WTC11 (cell line): ENCODE results near the gene TF. TPM values are rescaled to one million over a fixed set of nuclear protein-coding genes. Genes with fewer than 3 reads are reported as not detected.

Experiments used
- ATAC-seq: fragments of 200-7000 bp; cut with Tn5 transposase; 2 replicates; pipeline ENCODE4 v1.10.0; 2021; ENCODE audit warnings: mild to moderate bottlenecking, moderate library complexity
- CTCF ChIA-PET: fragments of 300-600 bp; sonication (Branson Sonifier 250); formaldehyde crosslinking; loops from one replicate; lab custom pipeline; 2021; ENCODE audit warnings: antibody characterized with exemption; lab: Charles Lee
- POLR2A ChIA-PET: fragments of 350-600 bp; sonication (Branson Sonifier 250); formaldehyde crosslinking; loops from one replicate; lab custom pipeline; 2021; ENCODE audit warnings: antibody characterized with exemption; lab: Charles Lee
- DNase-seq: peaks from one replicate; pipeline ENCODE4 v3.0.0; 2021; ENCODE audit warnings: low spot score
- H3K27ac Mint-ChIP-seq: 2 replicates; pipeline ENCODE4 v1.8.0; 2021; ENCODE audit warnings: mixed read lengths
- H3K27me3 Mint-ChIP-seq: 2 replicates; pipeline ENCODE4 v1.8.0; 2021; ENCODE audit warnings: low read depth, mild to moderate bottlenecking, moderate library complexity, mixed read lengths
- H3K36me3 Mint-ChIP-seq: 2 replicates; pipeline ENCODE4 v1.8.0; 2021; ENCODE audit warnings: mixed read lengths
- H3K4me1 Mint-ChIP-seq: 2 replicates; pipeline ENCODE4 v1.8.0; 2022; ENCODE audit warnings: mixed read lengths
- H3K4me3 Mint-ChIP-seq: 2 replicates; pipeline ENCODE4 v1.8.0; 2021; ENCODE audit warnings: mild to moderate bottlenecking, moderate library complexity, mixed read lengths
- H3K9me3 Mint-ChIP-seq: 2 replicates; pipeline ENCODE4 v1.8.0; 2021; ENCODE audit warnings: mixed read lengths
- ATF1 ChIP-seq: sonication (generic); formaldehyde crosslinking; IDR thresholded peaks from 2 replicates; pipeline ENCODE4 v1.8.1; 2023; ENCODE audit warnings: mild to moderate bottlenecking, moderate library complexity, missing genetic modification reagents
- CREB1 ChIP-seq: sonication (generic); formaldehyde crosslinking; IDR thresholded peaks from 2 replicates; pipeline ENCODE4 v1.8.0; 2023; ENCODE audit warnings: mild to moderate bottlenecking, missing genetic modification reagents
- FOXK1 ChIP-seq: sonication (generic); formaldehyde crosslinking; IDR thresholded peaks from 2 replicates; pipeline ENCODE4 v1.8.0; 2022; ENCODE audit warnings: mild to moderate bottlenecking, moderate library complexity, missing genetic modification reagents
- MXD4 ChIP-seq: fragments of 250-450 bp; sonication (Bioruptor Pico); IDR thresholded peaks from 2 replicates; pipeline ENCODE4 v1.8.0; 2021; ENCODE audit warnings: mild to moderate bottlenecking, moderate library complexity, borderline replicate concordance
- MYBL2 ChIP-seq: sonication (generic); formaldehyde crosslinking; IDR thresholded peaks from 2 replicates; pipeline ENCODE4 v1.8.1; 2023; ENCODE audit warnings: mild to moderate bottlenecking, moderate library complexity, missing genetic modification reagents
- NR1H2 ChIP-seq: sonication (generic); formaldehyde crosslinking; IDR thresholded peaks from 2 replicates; pipeline ENCODE4 v1.9.0; 2021; ENCODE audit warnings: mild to moderate bottlenecking, moderate library complexity, missing genetic modification reagents
- OVOL2 ChIP-seq: fragments of 250-450 bp; sonication (Bioruptor Pico); IDR thresholded peaks from 2 replicates; pipeline ENCODE4 v1.9.0; 2021; ENCODE audit warnings: mild to moderate bottlenecking, borderline replicate concordance
- SP1 ChIP-seq: sonication (generic); formaldehyde crosslinking; conservative IDR thresholded peaks from 2 replicates; pipeline ENCODE4 v1.8.1; 2022; ENCODE audit warnings: missing genetic modification reagents
- TCF7 ChIP-seq: sonication (generic); formaldehyde crosslinking; IDR thresholded peaks from 2 replicates; pipeline ENCODE4 v1.8.0; 2022; ENCODE audit warnings: mild to moderate bottlenecking, low read depth, missing genetic modification reagents, moderate library complexity
- ZNF317 ChIP-seq: sonication (generic); formaldehyde crosslinking; IDR thresholded peaks from 2 replicates; pipeline ENCODE4 v1.8.1; 2023; ENCODE audit warnings: low read depth, mild to moderate bottlenecking, moderate library complexity, missing genetic modification reagents, borderline replicate concordance
- ZNF396 ChIP-seq: fragments of 250-450 bp; sonication (Bioruptor Pico); IDR thresholded peaks from 2 replicates; pipeline ENCODE4 v1.8.0; 2021; ENCODE audit warnings: mild to moderate bottlenecking, moderate library complexity, borderline replicate concordance
- total RNA-seq: library from RNA; stranded (reverse); gene quantifications from 3 replicates; pipeline ENCODE4 v1.2.3, GENCODE V29; 2021
- TF ChIP-seq, protein P1 (sequence below): sonication (generic); formaldehyde crosslinking; IDR thresholded peaks from 2 replicates; pipeline ENCODE4 v1.8.1; 2022; ENCODE audit warnings: mild to moderate bottlenecking, moderate library complexity, missing genetic modification reagents
- TF ChIP-seq, protein P2 (sequence below): sonication (generic); formaldehyde crosslinking; conservative IDR thresholded peaks from 2 replicates; pipeline ENCODE4 v1.8.1; 2022; ENCODE audit warnings: mild to moderate bottlenecking, missing genetic modification reagents
- TF ChIP-seq, protein P3 (sequence below): fragments of 250-450 bp; sonication (Bioruptor Pico); IDR thresholded peaks from 2 replicates; pipeline ENCODE4 v1.9.0; 2021; ENCODE audit warnings: mild to moderate bottlenecking
- TF ChIP-seq, protein P4 (sequence below): sonication (generic); formaldehyde crosslinking; IDR thresholded peaks from 2 replicates; pipeline ENCODE4 v1.8.0; 2022; ENCODE audit warnings: missing genetic modification reagents

TF gene
- total RNA-seq, 1 experiment from 2014 or later: 9.3 TPM

DNA sequence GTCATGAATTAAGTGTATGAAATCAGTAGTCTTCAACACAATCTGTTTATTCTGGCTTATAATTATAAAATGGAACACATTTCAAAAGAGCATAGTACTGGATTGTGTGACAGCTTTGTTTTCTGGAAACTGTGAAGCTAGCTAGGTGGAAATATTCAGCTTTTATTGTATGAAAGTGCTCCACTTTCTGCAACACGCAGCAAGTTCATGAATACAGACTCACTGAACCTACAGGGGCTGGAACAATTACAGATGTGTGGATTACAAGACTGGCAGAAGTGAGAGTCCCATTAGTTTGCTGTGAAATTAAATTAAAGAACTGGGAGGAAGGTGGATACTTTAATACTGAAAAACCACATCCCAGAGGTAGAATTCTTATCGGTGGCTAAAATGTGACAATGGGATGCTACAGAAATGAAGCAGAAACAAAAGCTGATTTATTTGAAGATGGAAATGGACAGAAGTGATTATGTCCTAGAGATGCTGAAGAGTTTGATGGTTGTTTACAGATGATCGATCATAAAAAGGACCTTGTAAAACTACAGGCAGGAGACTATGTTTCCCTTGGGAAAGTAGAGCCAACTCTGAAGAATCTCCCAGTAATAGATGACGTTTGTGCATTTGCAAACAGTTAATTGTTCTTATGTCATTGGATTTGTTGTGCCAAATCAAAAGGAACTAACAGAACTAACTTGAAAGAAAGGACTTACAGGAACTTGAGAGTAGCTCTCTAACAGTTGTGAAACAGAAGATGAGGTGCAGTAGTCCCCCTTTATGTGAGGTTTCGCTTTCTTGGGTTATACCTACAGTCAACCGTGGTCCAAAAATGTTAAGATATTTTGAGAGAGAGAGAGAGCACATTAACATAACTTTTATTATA, 15.7 kb downstream of the TF start:
- Mint-ChIP-seq H3K27ac (no peak overlapping the region), H3K9me3 (no peaks in the 10 kb centered on the region), H3K36me3 (no peaks in the 10 kb centered on the region), H3K27me3 (no peaks in the 10 kb centered on the region; the same call in 1 of the 2 replicates), H3K4me3 (no peak overlapping the region), H3K4me1 (peaks cover 18% of the 10 kb centered on the region)
- DNase-seq (no peak), ATAC-seq (no peak)
- TF ChIP-seq ZNF396 (CRISPR knock-in tag): no peak
- TF ChIP-seq ATF1: no peak
- TF ChIP-seq TCF7 (CRISPR knock-in tag): no peak
- no peak for TF ChIP-seq ZNF317 (CRISPR knock-in tag)
- no peak for TF ChIP-seq CREB1 (CRISPR knock-in tag)
- TF ChIP-seq, protein P1, sequence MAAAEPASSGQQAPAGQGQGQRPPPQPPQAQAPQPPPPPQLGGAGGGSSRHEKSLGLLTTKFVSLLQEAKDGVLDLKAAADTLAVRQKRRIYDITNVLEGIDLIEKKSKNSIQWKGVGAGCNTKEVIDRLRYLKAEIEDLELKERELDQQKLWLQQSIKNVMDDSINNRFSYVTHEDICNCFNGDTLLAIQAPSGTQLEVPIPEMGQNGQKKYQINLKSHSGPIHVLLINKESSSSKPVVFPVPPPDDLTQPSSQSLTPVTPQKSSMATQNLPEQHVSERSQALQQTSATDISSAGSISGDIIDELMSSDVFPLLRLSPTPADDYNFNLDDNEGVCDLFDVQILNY (CRISPR knock-in tag): no peak
- TF ChIP-seq, protein P2, sequence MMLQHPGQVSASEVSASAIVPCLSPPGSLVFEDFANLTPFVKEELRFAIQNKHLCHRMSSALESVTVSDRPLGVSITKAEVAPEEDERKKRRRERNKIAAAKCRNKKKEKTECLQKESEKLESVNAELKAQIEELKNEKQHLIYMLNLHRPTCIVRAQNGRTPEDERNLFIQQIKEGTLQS (CRISPR knock-in tag): no peak
- TF ChIP-seq FOXK1: no peak
- no peak for TF ChIP-seq OVOL2 (CRISPR knock-in tag)
- ChIA-PET POLR2A (no interaction called here), CTCF (no interaction called here)

DNA sequence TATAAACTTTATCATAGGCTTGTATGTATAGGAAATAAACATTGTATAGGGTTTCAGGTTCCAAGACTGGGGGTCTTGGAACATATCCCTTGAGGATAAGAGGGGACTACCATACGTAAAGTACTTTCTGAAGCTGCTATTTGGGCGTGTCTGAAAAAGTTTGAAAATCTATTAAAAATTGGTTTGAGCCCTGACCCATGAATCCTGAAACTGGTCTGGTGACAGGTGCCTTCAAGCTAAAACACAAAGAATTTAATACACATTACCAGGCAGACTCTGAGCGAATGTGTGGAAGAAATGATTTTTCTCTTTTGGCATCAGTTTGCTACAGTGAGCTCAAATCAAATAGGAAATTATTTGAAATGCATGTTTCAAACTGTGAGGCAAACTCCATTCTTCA, 16.3 kb downstream of the TF start:
- POLR2A ChIA-PET: no interaction called here
- no peaks in the 10 kb centered on the region for H3K36me3 Mint-ChIP-seq
- H3K4me3 Mint-ChIP-seq: no peak overlapping the region
- H3K4me1 Mint-ChIP-seq: peaks cover 14% of the 10 kb centered on the region
- TF ChIP-seq, protein P3, sequence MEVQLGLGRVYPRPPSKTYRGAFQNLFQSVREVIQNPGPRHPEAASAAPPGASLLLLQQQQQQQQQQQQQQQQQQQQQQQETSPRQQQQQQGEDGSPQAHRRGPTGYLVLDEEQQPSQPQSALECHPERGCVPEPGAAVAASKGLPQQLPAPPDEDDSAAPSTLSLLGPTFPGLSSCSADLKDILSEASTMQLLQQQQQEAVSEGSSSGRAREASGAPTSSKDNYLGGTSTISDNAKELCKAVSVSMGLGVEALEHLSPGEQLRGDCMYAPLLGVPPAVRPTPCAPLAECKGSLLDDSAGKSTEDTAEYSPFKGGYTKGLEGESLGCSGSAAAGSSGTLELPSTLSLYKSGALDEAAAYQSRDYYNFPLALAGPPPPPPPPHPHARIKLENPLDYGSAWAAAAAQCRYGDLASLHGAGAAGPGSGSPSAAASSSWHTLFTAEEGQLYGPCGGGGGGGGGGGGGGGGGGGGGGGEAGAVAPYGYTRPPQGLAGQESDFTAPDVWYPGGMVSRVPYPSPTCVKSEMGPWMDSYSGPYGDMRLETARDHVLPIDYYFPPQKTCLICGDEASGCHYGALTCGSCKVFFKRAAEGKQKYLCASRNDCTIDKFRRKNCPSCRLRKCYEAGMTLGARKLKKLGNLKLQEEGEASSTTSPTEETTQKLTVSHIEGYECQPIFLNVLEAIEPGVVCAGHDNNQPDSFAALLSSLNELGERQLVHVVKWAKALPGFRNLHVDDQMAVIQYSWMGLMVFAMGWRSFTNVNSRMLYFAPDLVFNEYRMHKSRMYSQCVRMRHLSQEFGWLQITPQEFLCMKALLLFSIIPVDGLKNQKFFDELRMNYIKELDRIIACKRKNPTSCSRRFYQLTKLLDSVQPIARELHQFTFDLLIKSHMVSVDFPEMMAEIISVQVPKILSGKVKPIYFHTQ (CRISPR knock-in tag): no peak
- TF ChIP-seq MYBL2 (CRISPR knock-in tag): no peak
- TF ChIP-seq, protein P1 (CRISPR knock-in tag): no peak
- TF ChIP-seq MXD4: no peak
- no peak for TF ChIP-seq SP1
- no peak for TF ChIP-seq NR1H2 (CRISPR knock-in tag)
- TF ChIP-seq, protein P4, sequence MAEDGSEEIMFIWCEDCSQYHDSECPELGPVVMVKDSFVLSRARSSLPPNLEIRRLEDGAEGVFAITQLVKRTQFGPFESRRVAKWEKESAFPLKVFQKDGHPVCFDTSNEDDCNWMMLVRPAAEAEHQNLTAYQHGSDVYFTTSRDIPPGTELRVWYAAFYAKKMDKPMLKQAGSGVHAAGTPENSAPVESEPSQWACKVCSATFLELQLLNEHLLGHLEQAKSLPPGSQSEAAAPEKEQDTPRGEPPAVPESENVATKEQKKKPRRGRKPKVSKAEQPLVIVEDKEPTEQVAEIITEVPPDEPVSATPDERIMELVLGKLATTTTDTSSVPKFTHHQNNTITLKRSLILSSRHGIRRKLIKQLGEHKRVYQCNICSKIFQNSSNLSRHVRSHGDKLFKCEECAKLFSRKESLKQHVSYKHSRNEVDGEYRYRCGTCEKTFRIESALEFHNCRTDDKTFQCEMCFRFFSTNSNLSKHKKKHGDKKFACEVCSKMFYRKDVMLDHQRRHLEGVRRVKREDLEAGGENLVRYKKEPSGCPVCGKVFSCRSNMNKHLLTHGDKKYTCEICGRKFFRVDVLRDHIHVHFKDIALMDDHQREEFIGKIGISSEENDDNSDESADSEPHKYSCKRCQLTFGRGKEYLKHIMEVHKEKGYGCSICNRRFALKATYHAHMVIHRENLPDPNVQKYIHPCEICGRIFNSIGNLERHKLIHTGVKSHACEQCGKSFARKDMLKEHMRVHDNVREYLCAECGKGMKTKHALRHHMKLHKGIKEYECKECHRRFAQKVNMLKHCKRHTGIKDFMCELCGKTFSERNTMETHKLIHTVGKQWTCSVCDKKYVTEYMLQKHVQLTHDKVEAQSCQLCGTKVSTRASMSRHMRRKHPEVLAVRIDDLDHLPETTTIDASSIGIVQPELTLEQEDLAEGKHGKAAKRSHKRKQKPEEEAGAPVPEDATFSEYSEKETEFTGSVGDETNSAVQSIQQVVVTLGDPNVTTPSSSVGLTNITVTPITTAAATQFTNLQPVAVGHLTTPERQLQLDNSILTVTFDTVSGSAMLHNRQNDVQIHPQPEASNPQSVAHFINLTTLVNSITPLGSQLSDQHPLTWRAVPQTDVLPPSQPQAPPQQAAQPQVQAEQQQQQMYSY: no peak
- ATAC-seq (no peak), DNase-seq (no peak)
- no peak overlapping the region for H3K27ac Mint-ChIP-seq
- CTCF ChIA-PET: no interaction called here
- no peaks in the 10 kb centered on the region for H3K9me3 Mint-ChIP-seq
- no peaks in the 10 kb centered on the region; the same call in 1 of the 2 replicates for H3K27me3 Mint-ChIP-seq
